Naive thymus-derived CD8-positive, alpha-beta T cell (primary cell): ENCODE results near the gene PRAMEF7. TPM values are rescaled to one million over a fixed set of nuclear protein-coding genes. Genes with fewer than 3 reads are reported as not detected.
"Not testable (repeated sequence)": the region's sequence is repeated elsewhere in the genome, so short reads cannot be mapped to it uniquely, and the experiment has no call there.

Source experiments
- ATAC-seq, 2 donors: fragments of 150-1000 bp; cut with Tn5 transposase in 1 of 2; sonication (Bioruptor Pico), chemical (Tn5 transposase) in 1 of 2; 1 replicate in 1 of 2; 2 replicates in 1 of 2; pipeline ENCODE4 v1.10.0; 2021; ENCODE audit warnings: mild to moderate bottlenecking in 2 of 2, moderate library complexity in 2 of 2
- POLR2A ChIA-PET: fragments of 350-600 bp; sonication (Branson Sonifier 250); formaldehyde crosslinking; loops from one replicate; lab custom pipeline; 2021; ENCODE audit warnings: antibody characterized with exemption; lab: Charles Lee
- DNase-seq, 10 donors: peaks; one replicate each; pipeline versions ENCODE4 v3.0.0 to v3.0.0-alpha.2; 2020 to 2022
- H3K27ac Mint-ChIP-seq, 10 donors: one replicate each; pipeline ENCODE4 v1.8.0; 2020 to 2022; ENCODE audit warnings: mild to moderate bottlenecking in 10 of 10, mixed read lengths in 10 of 10, moderate library complexity in 4 of 10, inconsistent platforms in 1 of 10
- H3K27me3 Mint-ChIP-seq, 5 donors: one replicate each; pipeline ENCODE4 v1.8.0; 2021 to 2022; ENCODE audit warnings: mixed read lengths in 5 of 5
- H3K36me3 Mint-ChIP-seq, 3 donors: one replicate each; pipeline ENCODE4 v1.8.0; 2020 to 2022; ENCODE audit warnings: mixed read lengths in 3 of 3, mild to moderate bottlenecking in 2 of 3, inconsistent platforms in 1 of 3
- H3K4me1 Mint-ChIP-seq, 4 donors: one replicate each; pipeline ENCODE4 v1.8.0; 2021 to 2022; ENCODE audit warnings: mixed read lengths in 4 of 4
- H3K4me3 Mint-ChIP-seq, 10 donors: one replicate each; pipeline ENCODE4 v1.8.0; 2020 to 2022; ENCODE audit warnings: mild to moderate bottlenecking in 10 of 10, mixed read lengths in 10 of 10, moderate library complexity in 6 of 10, inconsistent platforms in 1 of 10
- H3K9me3 Mint-ChIP-seq, 9 donors: one replicate each; pipeline ENCODE4 v1.8.0; 2020 to 2022; ENCODE audit warnings: mixed read lengths in 9 of 9, mild to moderate bottlenecking in 3 of 9, inconsistent platforms in 1 of 9, moderate library complexity in 1 of 9
- polyA plus RNA-seq, 3 donors: library from polyadenylated mRNA; unstranded; fragments of 300-500 nt; fragmentation: Illumina TruSeq; gene quantifications; one replicate each; pipeline ENCODE4 v1.2.3, GENCODE V29; 2021
- total RNA-seq, 8 experiments: library from RNA in 2 of 8; stranded (reverse) in 2 of 8; gene quantifications; one replicate each; pipeline ENCODE4 v1.2.3 and lab custom pipeline; 2021 to 2026

PRAMEF7 gene
- not detected for total RNA-seq
- polyA plus RNA-seq: not detected
- 0 reads per million in 6 experiments for total RNA-seq (lab: John Stamatoyannopoulos, UW)

- DNase-seq, ATAC-seq, H3K9me3 Mint-ChIP-seq, H3K4me1 Mint-ChIP-seq, POLR2A ChIA-PET, H3K4me3 Mint-ChIP-seq, H3K36me3 Mint-ChIP-seq, H3K27ac Mint-ChIP-seq, H3K27me3 Mint-ChIP-seq: not testable (repeated sequence)
Observed at GRCh38 chr1:12916310-12916709, at the start of gene PRAMEF7. Gene PRAMEF7 (plus strand): TSS chr1:12916610. CDS start chr1:12917693, 1,083 bp downstream.

DNA sequence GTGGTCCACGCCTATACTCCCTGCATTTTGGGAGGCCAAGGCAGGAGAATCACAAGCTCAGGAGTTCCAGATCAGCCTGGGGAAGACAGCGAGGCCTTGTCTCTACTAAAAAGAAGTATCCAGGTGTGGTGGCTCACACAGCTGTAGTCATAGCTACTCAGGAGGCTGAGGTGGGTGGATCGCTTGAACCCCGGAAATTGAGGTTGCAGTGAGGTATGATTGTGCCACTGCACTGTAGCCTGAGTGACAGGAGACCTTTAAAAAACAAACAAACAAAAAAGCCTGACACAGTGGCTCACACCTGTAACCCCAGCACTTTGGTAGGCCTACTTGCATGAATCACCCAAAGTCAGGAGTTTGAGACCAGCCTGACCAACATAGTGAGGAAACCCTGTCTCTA is 38.0 kb upstream of the PRAMEF7 start:
- H3K9me3 Mint-ChIP-seq, H3K4me3 Mint-ChIP-seq, POLR2A ChIA-PET, H3K27ac Mint-ChIP-seq, H3K36me3 Mint-ChIP-seq, H3K27me3 Mint-ChIP-seq, DNase-seq, ATAC-seq, H3K4me1 Mint-ChIP-seq: not testable (repeated sequence)

GRCh38 chr1:12886101-12886500 is 30.3 kb upstream of the PRAMEF7 start, which contains the start of gene PRAMEF4:
Gene PRAMEF4 (minus strand): TSS chr1:12886201. CDS start chr1:12883394, 2,807 bp downstream.
- H3K9me3 Mint-ChIP-seq, DNase-seq, H3K27me3 Mint-ChIP-seq, H3K36me3 Mint-ChIP-seq, H3K4me3 Mint-ChIP-seq, ATAC-seq, POLR2A ChIA-PET, H3K4me1 Mint-ChIP-seq, H3K27ac Mint-ChIP-seq: not testable (repeated sequence)

DNA sequence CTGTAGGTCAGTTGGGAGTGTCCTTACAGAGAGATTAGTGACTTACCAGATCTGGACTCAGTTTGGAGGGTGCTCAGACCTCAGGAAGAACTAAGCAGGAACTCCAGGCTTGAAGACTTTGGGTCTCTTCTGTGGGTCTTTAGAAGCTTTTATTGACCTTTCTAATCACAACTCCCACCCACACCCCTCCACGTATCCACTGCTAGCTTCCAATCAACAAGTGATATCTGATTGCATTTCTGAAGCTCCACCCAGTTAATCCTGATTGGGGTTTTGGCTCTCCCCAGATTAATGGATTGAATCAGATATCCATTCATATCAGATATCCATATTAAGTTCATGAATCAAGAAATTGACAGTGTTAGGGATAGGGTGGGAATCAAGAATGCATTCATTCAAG is 18.2 kb upstream of the PRAMEF7 start, which contains the start of gene PRAMEF10:
TSS of gene PRAMEF10 (minus strand) at position 101 of the 400 bp plus-strand sequence. CDS start 2,423 bp downstream, outside the sequence.
- H3K27ac Mint-ChIP-seq, H3K27me3 Mint-ChIP-seq, H3K9me3 Mint-ChIP-seq, DNase-seq, H3K36me3 Mint-ChIP-seq, POLR2A ChIA-PET, H3K4me3 Mint-ChIP-seq, ATAC-seq, H3K4me1 Mint-ChIP-seq: not testable (repeated sequence)

GRCh38 chr1:12899186-12899585 is 17.2 kb upstream of the PRAMEF7 start:
- H3K9me3 Mint-ChIP-seq, H3K36me3 Mint-ChIP-seq, H3K4me1 Mint-ChIP-seq, H3K4me3 Mint-ChIP-seq, ATAC-seq, H3K27ac Mint-ChIP-seq, DNase-seq, H3K27me3 Mint-ChIP-seq, POLR2A ChIA-PET: not testable (repeated sequence)

GRCh38 chr1:12903793-12904572 is 12.4 kb upstream of the PRAMEF7 start:
- ATAC-seq, H3K36me3 Mint-ChIP-seq, POLR2A ChIA-PET, DNase-seq, H3K27me3 Mint-ChIP-seq, H3K9me3 Mint-ChIP-seq, H3K4me3 Mint-ChIP-seq, H3K27ac Mint-ChIP-seq, H3K4me1 Mint-ChIP-seq: not testable (repeated sequence)

- H3K4me3 Mint-ChIP-seq, H3K27me3 Mint-ChIP-seq, DNase-seq, H3K27ac Mint-ChIP-seq, ATAC-seq, H3K4me1 Mint-ChIP-seq, H3K9me3 Mint-ChIP-seq, POLR2A ChIA-PET, H3K36me3 Mint-ChIP-seq: not testable (repeated sequence)
Observed at GRCh38 chr1:12921749-12922148, 5.3 kb downstream of the PRAMEF7 start.

DNA sequence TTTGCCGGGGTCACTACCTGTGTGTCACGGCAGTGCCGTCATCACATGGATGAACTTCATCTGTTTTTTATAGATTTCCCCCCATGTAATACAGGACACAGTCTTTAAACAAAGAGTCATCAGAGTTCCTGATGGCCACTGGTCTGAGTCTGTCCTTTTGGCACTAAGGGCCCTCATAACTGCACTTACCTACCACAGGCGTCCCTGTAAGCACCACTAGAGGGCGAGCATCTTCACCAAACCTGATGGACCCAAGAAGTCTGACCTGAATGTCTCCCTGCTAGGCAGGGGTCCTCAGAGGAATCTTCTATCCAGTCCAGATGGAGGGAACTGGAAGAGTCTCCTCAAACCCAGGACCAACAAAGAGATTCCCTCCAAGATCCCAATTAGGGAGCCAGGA is 8.0 kb downstream of the PRAMEF7 start:
- H3K4me1 Mint-ChIP-seq, H3K4me3 Mint-ChIP-seq, ATAC-seq, H3K27ac Mint-ChIP-seq, DNase-seq, H3K27me3 Mint-ChIP-seq, H3K9me3 Mint-ChIP-seq, POLR2A ChIA-PET, H3K36me3 Mint-ChIP-seq: not testable (repeated sequence)

DNA sequence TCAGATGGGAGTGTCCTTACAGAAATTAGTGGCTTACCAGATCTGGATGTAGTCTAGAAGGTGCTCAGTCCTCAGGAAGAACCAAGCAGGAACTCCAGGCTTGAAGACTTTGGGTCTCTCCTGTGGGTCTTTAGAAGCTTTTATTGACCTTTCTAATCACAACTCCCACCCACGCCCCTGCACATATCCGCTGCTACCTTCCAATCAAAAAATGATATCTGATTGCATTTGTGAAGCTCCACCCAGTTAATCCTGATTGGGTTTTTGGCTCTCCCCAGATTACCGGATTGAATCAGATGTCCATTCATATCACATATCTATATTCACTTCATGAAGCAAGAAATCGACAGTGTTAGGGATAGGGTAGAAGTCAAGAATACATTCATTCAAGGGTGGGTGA is 31.1 kb downstream of the PRAMEF7 start, which contains the start of gene PRAMEF6:
TSS of gene PRAMEF6 (minus strand) at position 101 of the 400 bp plus-strand sequence. CDS start 5,062 bp downstream, outside the sequence.
- not testable (repeated sequence) for ATAC-seq, H3K4me1 Mint-ChIP-seq, H3K9me3 Mint-ChIP-seq

More for the DNA sequence above, 31.1 kb downstream of the PRAMEF7 start, which contains the start of gene PRAMEF6:
- DNase-seq, H3K27me3 Mint-ChIP-seq, POLR2A ChIA-PET, H3K27ac Mint-ChIP-seq, H3K4me3 Mint-ChIP-seq, H3K36me3 Mint-ChIP-seq: not testable (repeated sequence)

Other genes with a start within 250 kb of the PRAMEF7 start
- not detected for gene AADACL3, start 200.5 kb upstream of the PRAMEF7 start, total RNA-seq
- not detected for gene AADACL3, start 200.5 kb upstream of the PRAMEF7 start, polyA plus RNA-seq
- gene CFAP107, start 170.4 kb upstream of the PRAMEF7 start, total RNA-seq: not detected
- gene CFAP107, start 170.4 kb upstream of the PRAMEF7 start, polyA plus RNA-seq: not detected
- not detected for gene PRAMEF12, start 142.9 kb upstream of the PRAMEF7 start, total RNA-seq
- not detected for gene PRAMEF12, start 142.9 kb upstream of the PRAMEF7 start, polyA plus RNA-seq
- gene PRAMEF1, start 125.2 kb upstream of the PRAMEF7 start, total RNA-seq: not detected
- not detected for gene PRAMEF1, start 125.2 kb upstream of the PRAMEF7 start, polyA plus RNA-seq
- not detected for gene PRAMEF11, start 85.2 kb upstream of the PRAMEF7 start, total RNA-seq
- gene PRAMEF11, start 85.2 kb upstream of the PRAMEF7 start, polyA plus RNA-seq: not detected
- not detected for gene HNRNPCL1, start 67.9 kb upstream of the PRAMEF7 start, total RNA-seq
- gene HNRNPCL1, start 67.9 kb upstream of the PRAMEF7 start, polyA plus RNA-seq: not detected
- gene PRAMEF2, start 59.5 kb upstream of the PRAMEF7 start, total RNA-seq: not detected
- not detected for gene PRAMEF2, start 59.5 kb upstream of the PRAMEF7 start, polyA plus RNA-seq
- not detected for gene PRAMEF4, start 30.4 kb upstream of the PRAMEF7 start, total RNA-seq
- not detected for gene PRAMEF4, start 30.4 kb upstream of the PRAMEF7 start, polyA plus RNA-seq
- not detected for gene PRAMEF10, start 18.3 kb upstream of the PRAMEF7 start, total RNA-seq
- not detected for gene PRAMEF10, start 18.3 kb upstream of the PRAMEF7 start, polyA plus RNA-seq
- not detected for gene PRAMEF6, start 31.0 kb downstream of the PRAMEF7 start, total RNA-seq
- not detected for gene PRAMEF6, start 31.0 kb downstream of the PRAMEF7 start, polyA plus RNA-seq
- gene PRAMEF27, start 140.0 kb downstream of the PRAMEF7 start, total RNA-seq: not detected
- gene PRAMEF27, start 140.0 kb downstream of the PRAMEF7 start, polyA plus RNA-seq: not detected
- not detected for gene HNRNPCL3, start 144.2 kb downstream of the PRAMEF7 start, total RNA-seq
- gene HNRNPCL3, start 144.2 kb downstream of the PRAMEF7 start, polyA plus RNA-seq: not detected
- gene PRAMEF25, start 154.2 kb downstream of the PRAMEF7 start, total RNA-seq: not detected
- gene PRAMEF25, start 154.2 kb downstream of the PRAMEF7 start, polyA plus RNA-seq: not detected
- gene HNRNPCL2, start 200.2 kb downstream of the PRAMEF7 start, total RNA-seq: not detected
- not detected for gene HNRNPCL2, start 200.2 kb downstream of the PRAMEF7 start, polyA plus RNA-seq
- not detected for gene PRAMEF26, start 239.4 kb downstream of the PRAMEF7 start, total RNA-seq
- gene PRAMEF26, start 239.4 kb downstream of the PRAMEF7 start, polyA plus RNA-seq: not detected
- not detected for gene HNRNPCL4, start 249.0 kb downstream of the PRAMEF7 start, total RNA-seq
- not detected for gene HNRNPCL4, start 249.0 kb downstream of the PRAMEF7 start, polyA plus RNA-seq